Fibroblast of skin of scalp (primary cell): Measurements from ENCODE around the gene RAD9A.
A peak's percentile ranks its signal among the peaks of the same experiment; 100 is the strongest.

Source experiments
- DNase-seq: peaks from one replicate; pipeline ENCODE4 v3.0.0-alpha.2; 2013

Gene RAD9A

GRCh38 chr11:67357831-67358670 lies 33.7 kb upstream of the RAD9A start:
- no peak for DNase-seq

- no peak for DNase-seq
These were observed 27.6 kb upstream of the RAD9A start for GRCh38 chr11:67364169-67364568.

- no peak for DNase-seq
These were observed 26.7 kb upstream of the RAD9A start for GRCh38 chr11:67364783-67365722.

GRCh38 chr11:67365736-67366444 lies 25.9 kb upstream of the RAD9A start:
- no peak for DNase-seq

- DNase-seq, result no peak
These were observed 25.2 kb upstream of the RAD9A start for GRCh38 chr11:67366546-67366945.

GRCh38 chr11:67366961-67367760 lies 24.6 kb upstream of the RAD9A start:
- DNase-seq, result no peak

- no peak for DNase-seq
These were observed 24.0 kb upstream of the RAD9A start for GRCh38 chr11:67367761-67368227.

- DNase-seq, result no peak
These were observed 23.2 kb upstream of the RAD9A start for GRCh38 chr11:67368621-67369020.

GRCh38 chr11:67369275-67369674 lies 22.5 kb upstream of the RAD9A start:
- DNase-seq, result no peak

GRCh38 chr11:67369801-67370284 lies 21.9 kb upstream of the RAD9A start:
- DNase-seq, result peak; percentile 52

- no peak for DNase-seq
These were observed 21.3 kb upstream of the RAD9A start for GRCh38 chr11:67370351-67371076.

- peak; percentile 70 for DNase-seq
These were observed 20.4 kb upstream of the RAD9A start for GRCh38 chr11:67371189-67371910.

GRCh38 chr11:67371911-67372320 lies 19.9 kb upstream of the RAD9A start:
- DNase-seq, result no peak

- no peak for DNase-seq
These were observed 19.3 kb upstream of the RAD9A start for GRCh38 chr11:67372321-67372992.

- peak; percentile 73 for DNase-seq
These were observed 18.7 kb upstream of the RAD9A start, which contains the start of gene CLCF1 for GRCh38 chr11:67372993-67373647. CLCF1 (minus strand) TSS chr11:67373598; CDS start chr11:67373539, 59 bp downstream.

GRCh38 chr11:67373648-67374570 lies 17.9 kb upstream of the RAD9A start:
- DNase-seq, result peak; percentile 96

- peak; percentile 54 for DNase-seq
These were observed 17.1 kb upstream of the RAD9A start for GRCh38 chr11:67374571-67375281.
